ENCODE data around the gene NASP.

GRCh38 chr1:45620588-45621500 lies 37.0 kb downstream of the NASP start:
- TF ChIP-seq EP300 (IDR thresholded peaks at IDR 0.05): no peak
- TF ChIP-seq POLR2AphosphoS5 (IDR thresholded peaks at IDR 0.05): no peak
- TF ChIP-seq CTCF (IDR thresholded peaks at IDR 0.05): no peak
- TF ChIP-seq POLR2A (IDR thresholded peaks at IDR 0.05): no peak

Measured in gastroesophageal sphincter (tissue), 3 donors.